PFSK-1 (cell line): ENCODE measurements around the gene OR6M1. TPM values are rescaled to one million over a fixed set of nuclear protein-coding genes. Genes with fewer than 3 reads are reported as not detected.

Experiments used
- FOXP2 ChIP-seq: optimal IDR thresholded peaks from 2 replicates; pipeline ENCODE3; 2011; ENCODE audit warnings: borderline replicate concordance, control low read depth, inconsistent platforms; ENCODE audit not compliant: insufficient read depth; ENCODE audit errors: extremely low read length, extremely low read depth
- POLR2AphosphoS5 ChIP-seq: IDR thresholded peaks from 2 replicates; pipeline ENCODE4 v1.6.1; 2012; ENCODE audit warnings: low read depth, mild to moderate bottlenecking, control low read depth, low read length, moderate library complexity
- SIN3A ChIP-seq: IDR thresholded peaks from 2 replicates; pipeline ENCODE4 v1.6.1; 2012; ENCODE audit warnings: mild to moderate bottlenecking, low read length, moderate library complexity, borderline replicate concordance; ENCODE audit not compliant: insufficient read depth
- TAF1 ChIP-seq: IDR thresholded peaks from 2 replicates; pipeline ENCODE4 v1.6.1; 2012; ENCODE audit warnings: low read length, control low read depth, borderline replicate concordance; ENCODE audit not compliant: insufficient read depth
- polyA plus RNA-seq: library from polyadenylated mRNA; unstranded; fragments of >200 nt; gene quantifications from one replicate; pipeline ENCODE4 v1.2.1, GENCODE V29; 2012; ENCODE audit warnings: low read depth, missing spikeins; ENCODE audit not compliant: insufficient read length
- TF ChIP-seq, protein P1 (sequence below), 2 experiments: IDR thresholded peaks; 2 replicates each; pipeline versions ENCODE4 v1.6.1 to v1.8.0; 2011 to 2012; ENCODE audit warnings: low read depth in 2 of 2, low read length in 2 of 2, control low read depth in 1 of 2, inconsistent platforms in 1 of 2, mild to moderate bottlenecking in 1 of 2, moderate library complexity in 1 of 2; ENCODE audit not compliant: insufficient read depth in 1 of 2

OR6M1 gene, protein sequence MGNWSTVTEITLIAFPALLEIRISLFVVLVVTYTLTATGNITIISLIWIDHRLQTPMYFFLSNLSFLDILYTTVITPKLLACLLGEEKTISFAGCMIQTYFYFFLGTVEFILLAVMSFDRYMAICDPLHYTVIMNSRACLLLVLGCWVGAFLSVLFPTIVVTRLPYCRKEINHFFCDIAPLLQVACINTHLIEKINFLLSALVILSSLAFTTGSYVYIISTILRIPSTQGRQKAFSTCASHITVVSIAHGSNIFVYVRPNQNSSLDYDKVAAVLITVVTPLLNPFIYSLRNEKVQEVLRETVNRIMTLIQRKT
- polyA plus RNA-seq: not detected

DNA sequence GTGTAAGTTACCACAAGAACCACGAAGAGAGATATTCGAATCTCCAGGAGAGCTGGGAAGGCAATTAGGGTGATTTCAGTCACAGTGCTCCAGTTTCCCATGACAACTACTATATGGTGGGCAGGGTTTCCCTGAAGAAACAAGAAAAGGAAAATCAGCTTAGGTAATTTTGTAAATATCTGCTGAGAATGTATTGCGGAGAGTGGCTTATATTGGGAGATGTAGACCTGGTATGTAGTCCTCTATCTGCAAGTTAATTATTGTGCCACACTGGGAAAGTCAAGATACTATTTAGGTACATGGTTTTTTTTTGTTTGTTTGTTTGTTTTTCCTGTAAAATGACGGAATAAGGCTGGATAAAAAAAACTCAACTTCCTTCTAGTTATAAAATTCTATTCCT lies at the start of gene OR6M1:
TSS of gene OR6M1 (minus strand) at position 101 of the 400 bp plus-strand sequence. CDS start at position 101, 0 bp downstream.
- TF ChIP-seq, protein P1, sequence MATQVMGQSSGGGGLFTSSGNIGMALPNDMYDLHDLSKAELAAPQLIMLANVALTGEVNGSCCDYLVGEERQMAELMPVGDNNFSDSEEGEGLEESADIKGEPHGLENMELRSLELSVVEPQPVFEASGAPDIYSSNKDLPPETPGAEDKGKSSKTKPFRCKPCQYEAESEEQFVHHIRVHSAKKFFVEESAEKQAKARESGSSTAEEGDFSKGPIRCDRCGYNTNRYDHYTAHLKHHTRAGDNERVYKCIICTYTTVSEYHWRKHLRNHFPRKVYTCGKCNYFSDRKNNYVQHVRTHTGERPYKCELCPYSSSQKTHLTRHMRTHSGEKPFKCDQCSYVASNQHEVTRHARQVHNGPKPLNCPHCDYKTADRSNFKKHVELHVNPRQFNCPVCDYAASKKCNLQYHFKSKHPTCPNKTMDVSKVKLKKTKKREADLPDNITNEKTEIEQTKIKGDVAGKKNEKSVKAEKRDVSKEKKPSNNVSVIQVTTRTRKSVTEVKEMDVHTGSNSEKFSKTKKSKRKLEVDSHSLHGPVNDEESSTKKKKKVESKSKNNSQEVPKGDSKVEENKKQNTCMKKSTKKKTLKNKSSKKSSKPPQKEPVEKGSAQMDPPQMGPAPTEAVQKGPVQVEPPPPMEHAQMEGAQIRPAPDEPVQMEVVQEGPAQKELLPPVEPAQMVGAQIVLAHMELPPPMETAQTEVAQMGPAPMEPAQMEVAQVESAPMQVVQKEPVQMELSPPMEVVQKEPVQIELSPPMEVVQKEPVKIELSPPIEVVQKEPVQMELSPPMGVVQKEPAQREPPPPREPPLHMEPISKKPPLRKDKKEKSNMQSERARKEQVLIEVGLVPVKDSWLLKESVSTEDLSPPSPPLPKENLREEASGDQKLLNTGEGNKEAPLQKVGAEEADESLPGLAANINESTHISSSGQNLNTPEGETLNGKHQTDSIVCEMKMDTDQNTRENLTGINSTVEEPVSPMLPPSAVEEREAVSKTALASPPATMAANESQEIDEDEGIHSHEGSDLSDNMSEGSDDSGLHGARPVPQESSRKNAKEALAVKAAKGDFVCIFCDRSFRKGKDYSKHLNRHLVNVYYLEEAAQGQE (IDR thresholded peaks at IDR 0.05; ENCODE audit: insufficient read depth in 1 of 2, low read depth in 2 of 2, low read length in 2 of 2): no peak
- no peak for TF ChIP-seq TAF1
- TF ChIP-seq POLR2AphosphoS5: no peak
- no peak for TF ChIP-seq FOXP2
- TF ChIP-seq SIN3A: no peak

DNA sequence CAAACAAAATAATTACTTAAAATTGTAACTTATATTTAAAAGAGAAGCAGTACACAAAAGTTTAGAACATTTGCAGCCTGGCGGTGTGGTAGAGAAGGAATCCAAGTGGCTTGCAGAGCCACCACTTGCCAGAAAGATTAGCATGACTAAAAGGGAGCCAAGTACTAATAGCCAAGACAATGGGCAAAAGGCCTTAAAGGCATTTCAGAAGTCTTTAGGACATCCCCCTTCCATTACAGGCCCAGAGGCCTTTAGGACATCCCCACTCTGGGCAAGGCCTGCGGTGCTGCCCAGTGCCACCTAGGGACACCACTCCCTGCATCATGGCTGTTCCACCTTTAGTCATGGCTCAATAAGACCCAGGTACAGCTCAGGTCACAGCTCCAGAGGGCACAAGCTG lies 46.9 kb upstream of the OR6M1 start:
- TF ChIP-seq SIN3A (no peak), POLR2AphosphoS5 (no peak), FOXP2 (no peak), TAF1 (no peak)
- TF ChIP-seq, protein P1 (IDR thresholded peaks at IDR 0.05; ENCODE audit: insufficient read depth in 1 of 2, low read depth in 2 of 2, low read length in 2 of 2): no peak

DNA sequence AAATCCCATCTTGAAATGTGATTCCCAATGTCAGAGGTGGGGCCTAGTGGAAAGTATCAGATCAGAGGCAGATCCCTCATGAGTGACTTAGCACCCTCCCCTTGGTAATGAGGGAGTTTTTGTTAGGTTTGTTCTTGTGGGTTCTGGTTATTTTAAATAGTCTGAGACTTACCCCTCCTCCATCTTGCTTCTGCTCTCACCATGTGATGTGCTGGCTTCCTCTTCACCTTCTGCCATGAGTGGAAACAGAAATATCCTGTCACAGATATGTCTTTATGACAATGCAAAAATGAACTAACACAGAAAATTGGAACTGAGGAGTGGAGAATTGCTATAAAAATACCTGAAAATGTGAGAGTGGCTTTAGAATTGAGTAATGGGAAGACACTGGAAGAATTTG lies 46.2 kb upstream of the OR6M1 start:
- TF ChIP-seq FOXP2 (no peak), TAF1 (no peak), SIN3A (no peak), POLR2AphosphoS5 (no peak)
- TF ChIP-seq, protein P1 (IDR thresholded peaks at IDR 0.05; ENCODE audit: insufficient read depth in 1 of 2, low read depth in 2 of 2, low read length in 2 of 2): no peak

DNA sequence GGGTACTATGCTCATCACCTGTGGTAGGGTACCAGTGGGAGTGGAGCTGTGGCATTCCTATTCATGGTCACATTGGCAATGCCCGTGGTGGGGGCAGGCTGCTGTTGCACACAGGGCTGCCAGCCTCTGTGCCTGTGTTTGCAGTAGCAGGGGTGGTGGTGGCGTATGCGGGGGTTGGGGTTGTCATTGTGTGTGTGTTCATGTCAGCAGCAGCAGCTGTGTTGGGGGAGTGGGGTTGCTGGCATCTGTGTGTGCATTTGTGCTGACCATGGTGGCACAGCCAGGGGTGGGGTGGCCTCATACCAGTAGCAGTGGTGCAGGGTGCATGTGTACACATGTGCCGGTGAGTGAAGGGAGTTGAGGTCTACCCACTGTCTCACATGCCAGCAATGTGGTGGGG lies 45.0 kb upstream of the OR6M1 start:
- TF ChIP-seq POLR2AphosphoS5: no peak

DNA sequence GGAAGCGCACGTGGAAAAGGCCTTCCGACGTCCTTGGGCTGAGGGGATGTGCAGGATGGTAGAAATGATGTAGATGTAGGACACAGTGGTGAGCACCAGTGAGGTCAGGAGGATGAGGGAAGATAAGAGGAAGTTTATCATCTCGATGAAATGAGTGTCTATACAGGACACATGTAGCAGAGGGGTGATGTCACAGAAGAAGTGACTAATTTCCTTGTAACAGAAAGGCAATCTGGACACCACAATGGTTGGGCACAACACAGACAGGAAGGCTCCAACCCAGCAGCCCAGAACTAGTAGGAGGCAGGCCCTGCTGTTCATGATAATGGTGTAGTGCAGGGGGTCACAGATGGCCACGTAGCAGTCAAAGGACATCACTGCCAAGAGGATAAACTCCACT lies 35.0 kb upstream of the OR6M1 start:
- TF ChIP-seq TAF1 (no peak), FOXP2 (no peak), POLR2AphosphoS5 (no peak), SIN3A (no peak)
- TF ChIP-seq, protein P1 (IDR thresholded peaks at IDR 0.05; ENCODE audit: insufficient read depth in 1 of 2, low read depth in 2 of 2, low read length in 2 of 2): no peak
